DOHH2 (cell line): ENCODE measurements around the gene UBE3A.
"Not testable (repeated sequence)": the region's sequence is repeated elsewhere in the genome, so short reads cannot be mapped to it uniquely, and the experiment has no call there.

Source experiments
- H3F3A ChIP-seq: fragments of 200-600 bp; sonication (generic), shearing (Covaris generic); 2 replicates; pipeline ENCODE4 v1.6.0; 2016; ENCODE audit warnings: antibody characterized with exemption, mild to moderate bottlenecking; ENCODE audit not compliant: control insufficient read depth, insufficient read depth
- H3K27ac ChIP-seq: fragments of 200-600 bp; sonication (generic); 2 replicates; pipeline ENCODE4 v1.5.1; 2014; ENCODE audit warnings: low read depth, mild to moderate bottlenecking, low read length, moderate library complexity
- H3K27me3 ChIP-seq: fragments of 200-600 bp; sonication (generic); 2 replicates; pipeline ENCODE4 v1.6.1; 2014; ENCODE audit warnings: mild to moderate bottlenecking, low read length, mixed read lengths; ENCODE audit not compliant: control insufficient read depth
- H3K36me3 ChIP-seq: fragments of 200-600 bp; sonication (generic); 2 replicates; pipeline ENCODE4 v1.6.1; 2014; ENCODE audit warnings: mild to moderate bottlenecking, low read length, moderate library complexity, mixed read lengths; ENCODE audit not compliant: control insufficient read depth
- H3K4me1 ChIP-seq: fragments of 200-600 bp; sonication (generic); 2 replicates; pipeline ENCODE4 v1.6.1; 2014; ENCODE audit warnings: mild to moderate bottlenecking, low read length, mixed read lengths; ENCODE audit not compliant: control insufficient read depth
- H3K4me2 ChIP-seq: fragments of 200-600 bp; sonication (generic); 2 replicates; pipeline ENCODE4 v1.6.0; 2014; ENCODE audit warnings: mild to moderate bottlenecking, low read length, moderate library complexity
- H3K4me3 ChIP-seq: fragments of 200-600 bp; sonication (generic); 2 replicates; pipeline ENCODE4 v1.5.1; 2014; ENCODE audit warnings: mild to moderate bottlenecking, low read length, mixed read lengths
- H3K79me2 ChIP-seq: fragments of 200-600 bp; sonication (generic); 2 replicates; pipeline ENCODE4 v1.6.1; 2014; ENCODE audit warnings: mild to moderate bottlenecking, low read length, mixed read lengths; ENCODE audit not compliant: control insufficient read depth
- H3K9me2 ChIP-seq: fragments of 200-600 bp; sonication (generic); replicated peaks from 2 replicates; pipeline ENCODE4 v1.6.1; 2014; ENCODE audit warnings: mild to moderate bottlenecking, low read length, mixed read lengths; ENCODE audit not compliant: control insufficient read depth
- H3K9me3 ChIP-seq: fragments of 200-600 bp; sonication (generic); 2 replicates; pipeline ENCODE4 v1.6.1; 2014; ENCODE audit warnings: antibody characterized with exemption, low read length, mixed read lengths; ENCODE audit not compliant: control insufficient read depth, insufficient read depth
- H4K20me1 ChIP-seq: fragments of 200-600 bp; sonication (generic); 2 replicates; pipeline ENCODE4 v1.6.0; 2014; ENCODE audit warnings: low read depth, mild to moderate bottlenecking, antibody characterized with exemption, low read length, moderate library complexity; ENCODE audit not compliant: control insufficient read depth, insufficient read depth
- EZH2phosphoT487 ChIP-seq: fragments of 200-600 bp; sonication (generic); IDR thresholded peaks from 2 replicates; pipeline ENCODE4 v1.6.1; 2017; ENCODE audit warnings: borderline replicate concordance, mild to moderate bottlenecking, antibody characterized with exemption, low read length, moderate library complexity, mixed read lengths
- TF ChIP-seq, protein P1 (sequence below): fragments of 200-600 bp; sonication (generic); IDR thresholded peaks from one replicate; pipeline ENCODE4 v1.5.1; 2014; ENCODE audit warnings: antibody characterized with exemption, mild to moderate bottlenecking, low read depth, low read length; ENCODE audit not compliant: poor library complexity, severe bottlenecking

UBE3A gene

DNA sequence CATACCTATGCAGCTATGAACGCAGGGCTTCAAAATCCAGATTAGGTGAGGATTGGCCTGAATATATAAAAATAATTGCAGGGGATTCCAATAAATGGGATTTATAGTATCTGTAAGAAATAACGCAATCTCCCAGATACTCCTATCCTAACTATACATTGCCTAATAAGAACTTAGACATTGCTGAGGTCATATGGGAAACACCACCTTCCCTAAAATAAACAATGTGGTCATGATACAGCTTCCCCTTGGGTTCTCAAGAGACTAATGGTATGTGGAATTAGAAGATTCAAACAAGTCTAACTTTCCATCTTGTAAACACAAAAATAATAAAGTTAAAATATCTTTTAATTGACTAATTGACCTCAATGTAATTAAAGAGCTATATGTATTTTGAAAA lies 28.2 kb downstream of the UBE3A start:
- H3K27ac ChIP-seq = no peak overlapping the region
- TF ChIP-seq, protein P1, sequence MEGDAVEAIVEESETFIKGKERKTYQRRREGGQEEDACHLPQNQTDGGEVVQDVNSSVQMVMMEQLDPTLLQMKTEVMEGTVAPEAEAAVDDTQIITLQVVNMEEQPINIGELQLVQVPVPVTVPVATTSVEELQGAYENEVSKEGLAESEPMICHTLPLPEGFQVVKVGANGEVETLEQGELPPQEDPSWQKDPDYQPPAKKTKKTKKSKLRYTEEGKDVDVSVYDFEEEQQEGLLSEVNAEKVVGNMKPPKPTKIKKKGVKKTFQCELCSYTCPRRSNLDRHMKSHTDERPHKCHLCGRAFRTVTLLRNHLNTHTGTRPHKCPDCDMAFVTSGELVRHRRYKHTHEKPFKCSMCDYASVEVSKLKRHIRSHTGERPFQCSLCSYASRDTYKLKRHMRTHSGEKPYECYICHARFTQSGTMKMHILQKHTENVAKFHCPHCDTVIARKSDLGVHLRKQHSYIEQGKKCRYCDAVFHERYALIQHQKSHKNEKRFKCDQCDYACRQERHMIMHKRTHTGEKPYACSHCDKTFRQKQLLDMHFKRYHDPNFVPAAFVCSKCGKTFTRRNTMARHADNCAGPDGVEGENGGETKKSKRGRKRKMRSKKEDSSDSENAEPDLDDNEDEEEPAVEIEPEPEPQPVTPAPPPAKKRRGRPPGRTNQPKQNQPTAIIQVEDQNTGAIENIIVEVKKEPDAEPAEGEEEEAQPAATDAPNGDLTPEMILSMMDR = no peak
- TF ChIP-seq EZH2phosphoT487 = no peak
- 0 out of 2 replicates have a peak, but pooled peaks cover 3% of the 10 kb centered on the region for H3F3A ChIP-seq
- H3K27me3 ChIP-seq = no peaks in the 10 kb centered on the region
- no peaks in the 10 kb centered on the region for H3K9me2 ChIP-seq
- H3K36me3 ChIP-seq = peaks cover 64% of the 10 kb centered on the region
- H3K9me3 ChIP-seq = no peaks in the 10 kb centered on the region; the same call in 1 of the 2 replicates
- peaks cover 28% of the 10 kb centered on the region for H3K4me1 ChIP-seq
- H3K79me2 ChIP-seq = peaks cover 100% of the 10 kb centered on the region
- peaks cover 17% of the 10 kb centered on the region; the same call in 1 of the 2 replicates for H4K20me1 ChIP-seq
- H3K4me3 ChIP-seq = no peak overlapping the region
- no peak overlapping the region for H3K4me2 ChIP-seq

DNA sequence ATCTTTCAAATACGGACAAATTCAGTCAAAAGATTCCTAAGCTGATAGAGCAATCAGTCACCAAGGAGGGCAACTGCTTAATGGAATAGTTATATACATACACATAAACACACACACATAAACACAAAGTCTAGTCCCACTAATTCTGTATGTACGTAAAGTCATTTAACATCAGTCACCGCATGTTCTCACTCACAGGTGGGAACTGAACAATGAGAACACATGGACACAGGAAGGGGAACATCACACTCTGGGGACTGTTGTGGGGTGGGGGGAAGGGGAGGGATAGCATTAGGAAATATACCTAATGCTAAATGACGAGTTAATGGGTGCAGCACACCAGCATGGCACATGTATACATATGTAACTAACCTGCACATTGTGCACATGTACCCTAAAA lies 29.1 kb downstream of the UBE3A start:
- not testable (repeated sequence) for H3K27me3 ChIP-seq, H3K4me3 ChIP-seq, H3K27ac ChIP-seq, H3K4me2 ChIP-seq, H3F3A ChIP-seq, H3K9me3 ChIP-seq, H3K9me2 ChIP-seq
- peaks cover 17% of the 10 kb centered on the region; the same call in 1 of the 2 replicates for H4K20me1 ChIP-seq
- H3K79me2 ChIP-seq = peaks cover 100% of the 10 kb centered on the region
- peaks cover 37% of the 10 kb centered on the region for H3K4me1 ChIP-seq
- peaks cover 67% of the 10 kb centered on the region for H3K36me3 ChIP-seq

DNA sequence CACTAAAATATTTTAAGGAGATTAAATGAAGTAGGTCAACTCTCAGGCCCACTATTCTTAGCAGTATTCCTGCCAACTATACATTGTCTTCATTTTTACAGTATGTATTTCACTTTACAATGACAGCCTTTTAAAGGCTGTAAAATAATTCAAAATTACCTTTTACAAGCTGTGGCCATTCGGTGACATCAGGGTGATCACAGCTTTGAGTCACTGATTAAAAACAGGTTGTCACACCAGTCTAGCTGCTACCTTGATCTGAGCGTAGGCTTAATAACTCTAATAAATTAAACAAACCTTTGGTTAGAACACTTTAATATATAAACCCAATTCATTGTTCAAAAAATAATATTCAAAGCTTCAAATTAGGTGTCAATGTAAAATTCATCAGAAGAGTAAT lies 29.9 kb downstream of the UBE3A start:
- Histone ChIP-seq H3K79me2 (peaks cover 100% of the 10 kb centered on the region), H3K36me3 (peaks cover 67% of the 10 kb centered on the region), H4K20me1 (peaks cover 10% of the 10 kb centered on the region; the same call in 1 of the 2 replicates), H3F3A (peaks cover 6% of the 10 kb centered on the region; the same call in 1 of the 2 replicates), H3K9me3 (no peaks in the 10 kb centered on the region), H3K4me1 (peaks cover 40% of the 10 kb centered on the region), H3K9me2 (no peaks in the 10 kb centered on the region), H3K27ac (no peak overlapping the region), H3K4me3 (no peak overlapping the region), H3K4me2 (no peak overlapping the region), H3K27me3 (no peaks in the 10 kb centered on the region)
- no peak for TF ChIP-seq EZH2phosphoT487
- TF ChIP-seq, protein P1 = no peak

DNA sequence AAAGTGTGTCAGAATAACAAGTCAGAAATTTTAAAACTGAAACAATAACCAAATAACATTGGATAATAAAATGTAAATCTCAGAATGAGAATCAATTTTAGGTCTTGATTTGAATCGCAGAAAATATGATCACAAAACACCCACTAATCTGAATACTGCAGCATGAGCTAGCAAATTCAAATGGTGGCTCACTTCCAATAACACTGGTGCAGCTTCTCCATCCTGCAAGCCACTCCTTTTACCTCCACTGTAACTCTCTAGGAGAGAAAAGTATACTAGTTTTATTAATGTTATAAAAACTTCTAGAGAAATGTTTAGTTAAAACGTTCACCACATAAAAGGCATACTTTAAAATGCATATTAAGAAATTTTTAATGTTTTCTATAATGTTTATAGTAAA lies 30.4 kb downstream of the UBE3A start:
- Histone ChIP-seq H3K4me2 (no peak overlapping the region), H3K9me2 (no peaks in the 10 kb centered on the region), H3K4me3 (no peak overlapping the region), H3K79me2 (peaks cover 100% of the 10 kb centered on the region), H3F3A (peaks cover 6% of the 10 kb centered on the region; the same call in 1 of the 2 replicates), H3K4me1 (peaks cover 44% of the 10 kb centered on the region), H3K27ac (no peak overlapping the region), H3K36me3 (peaks cover 70% of the 10 kb centered on the region), H4K20me1 (peaks cover 6% of the 10 kb centered on the region; the same call in 1 of the 2 replicates), H3K27me3 (no peaks in the 10 kb centered on the region), H3K9me3 (no peaks in the 10 kb centered on the region)
- TF ChIP-seq, protein P1 = no peak
